HCT116 (cell line): Measurements from ENCODE around the gene REG3G.

ENCODE experiments used
- EZH2phosphoT487 ChIP-seq: fragments of 200-600 bp; IDR thresholded peaks from 2 replicates; pipeline ENCODE4 v1.6.1; 2018; ENCODE audit warnings: antibody characterized with exemption, borderline replicate concordance
- JUND ChIP-seq: IDR thresholded peaks from 2 replicates; pipeline ENCODE4 v1.6.1; 2012
- POLR2A ChIP-seq: IDR thresholded peaks from 2 replicates; pipeline ENCODE4 v1.7.0; 2011; ENCODE audit warnings: borderline replicate concordance; ENCODE audit not compliant: insufficient read depth, insufficient read length; ENCODE audit errors: extremely low read depth
- POLR2AphosphoS5 ChIP-seq: IDR thresholded peaks from 2 replicates; pipeline ENCODE4 v1.6.1; 2011; ENCODE audit warnings: mild to moderate bottlenecking, low read depth, low read length, moderate library complexity
- RAD21 ChIP-seq: IDR thresholded peaks from 2 replicates; pipeline ENCODE4 v1.6.1; 2012; ENCODE audit warnings: low read depth, mild to moderate bottlenecking
- TF ChIP-seq, protein P1 (sequence below), 3 experiments: fragments of 200-600 bp in 1 of 3; sonication (generic) in 1 of 3; IDR thresholded peaks in 2 of 3; conservative IDR thresholded peaks in 1 of 3; 2 replicates each; pipeline ENCODE4 v1.5.1; 2012 to 2017; ENCODE audit warnings: low read depth in 2 of 3, low read length in 2 of 3, antibody characterized with exemption in 1 of 3, borderline replicate concordance in 1 of 3, control low read depth in 1 of 3, mild to moderate bottlenecking in 1 of 3, mixed read lengths in 1 of 3, mixed run types in 1 of 3, moderate library complexity in 1 of 3; ENCODE audit not compliant: insufficient read depth in 1 of 3
- TF ChIP-seq, protein P2 (sequence below): IDR thresholded peaks from 2 replicates; pipeline ENCODE4 v1.6.1; 2012
- TF ChIP-seq, protein P3 (sequence below): IDR thresholded peaks from 2 replicates; pipeline ENCODE4 v1.6.1; 2012; ENCODE audit warnings: low read depth
- TF ChIP-seq, protein P4 (sequence below): IDR thresholded peaks from 2 replicates; pipeline ENCODE4 v1.6.1; 2012

DNA sequence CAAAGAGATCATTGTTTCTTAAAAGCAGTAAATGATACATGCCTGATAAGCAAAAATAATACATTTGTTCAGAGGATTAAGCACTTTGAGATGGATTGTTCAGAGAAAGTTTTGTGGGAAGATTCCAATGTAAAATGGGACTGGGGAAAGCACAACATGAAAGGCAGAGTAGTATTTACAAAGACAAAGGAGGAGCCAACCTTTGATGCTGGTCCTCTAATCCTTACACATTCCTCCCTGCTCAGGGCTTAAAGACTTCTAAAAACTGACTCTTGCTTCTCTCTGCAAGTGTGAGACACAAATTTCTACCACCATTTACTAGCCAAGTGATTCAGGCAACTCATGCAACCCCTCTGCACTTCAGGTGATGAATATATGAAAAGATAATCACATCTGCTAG, 47.2 kb upstream of the REG3G start:
- TF ChIP-seq, protein P1, sequence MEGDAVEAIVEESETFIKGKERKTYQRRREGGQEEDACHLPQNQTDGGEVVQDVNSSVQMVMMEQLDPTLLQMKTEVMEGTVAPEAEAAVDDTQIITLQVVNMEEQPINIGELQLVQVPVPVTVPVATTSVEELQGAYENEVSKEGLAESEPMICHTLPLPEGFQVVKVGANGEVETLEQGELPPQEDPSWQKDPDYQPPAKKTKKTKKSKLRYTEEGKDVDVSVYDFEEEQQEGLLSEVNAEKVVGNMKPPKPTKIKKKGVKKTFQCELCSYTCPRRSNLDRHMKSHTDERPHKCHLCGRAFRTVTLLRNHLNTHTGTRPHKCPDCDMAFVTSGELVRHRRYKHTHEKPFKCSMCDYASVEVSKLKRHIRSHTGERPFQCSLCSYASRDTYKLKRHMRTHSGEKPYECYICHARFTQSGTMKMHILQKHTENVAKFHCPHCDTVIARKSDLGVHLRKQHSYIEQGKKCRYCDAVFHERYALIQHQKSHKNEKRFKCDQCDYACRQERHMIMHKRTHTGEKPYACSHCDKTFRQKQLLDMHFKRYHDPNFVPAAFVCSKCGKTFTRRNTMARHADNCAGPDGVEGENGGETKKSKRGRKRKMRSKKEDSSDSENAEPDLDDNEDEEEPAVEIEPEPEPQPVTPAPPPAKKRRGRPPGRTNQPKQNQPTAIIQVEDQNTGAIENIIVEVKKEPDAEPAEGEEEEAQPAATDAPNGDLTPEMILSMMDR (IDR thresholded peaks at IDR 0.05 in 2 of 3, conservative IDR thresholded peaks at IDR 0.05 in 1 of 3; ENCODE audit: borderline replicate concordance in 1 of 3, insufficient read depth in 1 of 3, low read depth in 2 of 3, low read length in 2 of 3): no peak
- TF ChIP-seq POLR2A (no peak), RAD21 (no peak), POLR2AphosphoS5 (no peak), JUND (no peak), EZH2phosphoT487 (no peak)
- TF ChIP-seq, protein P2, sequence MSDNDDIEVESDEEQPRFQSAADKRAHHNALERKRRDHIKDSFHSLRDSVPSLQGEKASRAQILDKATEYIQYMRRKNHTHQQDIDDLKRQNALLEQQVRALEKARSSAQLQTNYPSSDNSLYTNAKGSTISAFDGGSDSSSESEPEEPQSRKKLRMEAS: no peak
- TF ChIP-seq, protein P3, sequence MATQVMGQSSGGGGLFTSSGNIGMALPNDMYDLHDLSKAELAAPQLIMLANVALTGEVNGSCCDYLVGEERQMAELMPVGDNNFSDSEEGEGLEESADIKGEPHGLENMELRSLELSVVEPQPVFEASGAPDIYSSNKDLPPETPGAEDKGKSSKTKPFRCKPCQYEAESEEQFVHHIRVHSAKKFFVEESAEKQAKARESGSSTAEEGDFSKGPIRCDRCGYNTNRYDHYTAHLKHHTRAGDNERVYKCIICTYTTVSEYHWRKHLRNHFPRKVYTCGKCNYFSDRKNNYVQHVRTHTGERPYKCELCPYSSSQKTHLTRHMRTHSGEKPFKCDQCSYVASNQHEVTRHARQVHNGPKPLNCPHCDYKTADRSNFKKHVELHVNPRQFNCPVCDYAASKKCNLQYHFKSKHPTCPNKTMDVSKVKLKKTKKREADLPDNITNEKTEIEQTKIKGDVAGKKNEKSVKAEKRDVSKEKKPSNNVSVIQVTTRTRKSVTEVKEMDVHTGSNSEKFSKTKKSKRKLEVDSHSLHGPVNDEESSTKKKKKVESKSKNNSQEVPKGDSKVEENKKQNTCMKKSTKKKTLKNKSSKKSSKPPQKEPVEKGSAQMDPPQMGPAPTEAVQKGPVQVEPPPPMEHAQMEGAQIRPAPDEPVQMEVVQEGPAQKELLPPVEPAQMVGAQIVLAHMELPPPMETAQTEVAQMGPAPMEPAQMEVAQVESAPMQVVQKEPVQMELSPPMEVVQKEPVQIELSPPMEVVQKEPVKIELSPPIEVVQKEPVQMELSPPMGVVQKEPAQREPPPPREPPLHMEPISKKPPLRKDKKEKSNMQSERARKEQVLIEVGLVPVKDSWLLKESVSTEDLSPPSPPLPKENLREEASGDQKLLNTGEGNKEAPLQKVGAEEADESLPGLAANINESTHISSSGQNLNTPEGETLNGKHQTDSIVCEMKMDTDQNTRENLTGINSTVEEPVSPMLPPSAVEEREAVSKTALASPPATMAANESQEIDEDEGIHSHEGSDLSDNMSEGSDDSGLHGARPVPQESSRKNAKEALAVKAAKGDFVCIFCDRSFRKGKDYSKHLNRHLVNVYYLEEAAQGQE: no peak
- TF ChIP-seq, protein P4, sequence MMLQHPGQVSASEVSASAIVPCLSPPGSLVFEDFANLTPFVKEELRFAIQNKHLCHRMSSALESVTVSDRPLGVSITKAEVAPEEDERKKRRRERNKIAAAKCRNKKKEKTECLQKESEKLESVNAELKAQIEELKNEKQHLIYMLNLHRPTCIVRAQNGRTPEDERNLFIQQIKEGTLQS: no peak
